Fibroblast of lung (primary cell): ENCODE results near the gene SLC25A51.

Experiments
- EZH2 ChIP-seq: IDR thresholded peaks from 2 replicates; pipeline ENCODE4 v1.5.1; 2012; ENCODE audit warnings: low read length, control low read depth, mild to moderate bottlenecking; ENCODE audit errors: missing control alignments
- TF ChIP-seq, protein P1 (sequence below), 2 donors: IDR thresholded peaks in 1 of 2; conservative IDR thresholded peaks in 1 of 2; 1 replicate in 1 of 2; 2 replicates in 1 of 2; pipeline ENCODE4 v1.5.1; 2011 to 2012; ENCODE audit warnings: low read length in 2 of 2, control low read depth in 1 of 2, inconsistent platforms in 1 of 2, low read depth in 1 of 2, mild to moderate bottlenecking in 1 of 2

GRCh38 chr9:37924538-37924937 lies 20.6 kb upstream of the SLC25A51 start:
- TF ChIP-seq, protein P1, sequence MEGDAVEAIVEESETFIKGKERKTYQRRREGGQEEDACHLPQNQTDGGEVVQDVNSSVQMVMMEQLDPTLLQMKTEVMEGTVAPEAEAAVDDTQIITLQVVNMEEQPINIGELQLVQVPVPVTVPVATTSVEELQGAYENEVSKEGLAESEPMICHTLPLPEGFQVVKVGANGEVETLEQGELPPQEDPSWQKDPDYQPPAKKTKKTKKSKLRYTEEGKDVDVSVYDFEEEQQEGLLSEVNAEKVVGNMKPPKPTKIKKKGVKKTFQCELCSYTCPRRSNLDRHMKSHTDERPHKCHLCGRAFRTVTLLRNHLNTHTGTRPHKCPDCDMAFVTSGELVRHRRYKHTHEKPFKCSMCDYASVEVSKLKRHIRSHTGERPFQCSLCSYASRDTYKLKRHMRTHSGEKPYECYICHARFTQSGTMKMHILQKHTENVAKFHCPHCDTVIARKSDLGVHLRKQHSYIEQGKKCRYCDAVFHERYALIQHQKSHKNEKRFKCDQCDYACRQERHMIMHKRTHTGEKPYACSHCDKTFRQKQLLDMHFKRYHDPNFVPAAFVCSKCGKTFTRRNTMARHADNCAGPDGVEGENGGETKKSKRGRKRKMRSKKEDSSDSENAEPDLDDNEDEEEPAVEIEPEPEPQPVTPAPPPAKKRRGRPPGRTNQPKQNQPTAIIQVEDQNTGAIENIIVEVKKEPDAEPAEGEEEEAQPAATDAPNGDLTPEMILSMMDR (conservative IDR thresholded peaks at IDR 0.05 in 1 of 2, IDR thresholded peaks at IDR 0.05 in 1 of 2; ENCODE audit: low read depth in 1 of 2, low read length in 2 of 2) = no peak
- no peak for TF ChIP-seq EZH2
